HepG2 (cell line): ENCODE measurements around the gene CTBP1. TPM values are rescaled to one million over a fixed set of nuclear protein-coding genes. Genes with fewer than 3 reads are reported as not detected.

Experiments used
- ATAC-seq: fragments of 200-7000 bp; cut with Tn5 transposase; 3 replicates; pipeline ENCODE4 v1.9.1; 2020; ENCODE audit warnings: mild to moderate bottlenecking, moderate library complexity
- BruUV-seq: library from RNA; stranded (reverse); fragments of 400-500 nt; replicated peaks from 2 replicates; lab custom pipeline; 2021; lab: Mats Ljungman, UMichigan
- CTCF ChIA-PET: fragments of 300-600 bp; formaldehyde crosslinking; extraction: SDS; loops from one replicate; lab custom pipeline; 2021; ENCODE audit warnings: low total read pairs, inconsistent platforms, low intra/inter-chr PET ratio; lab: Yijun Ruan, JAX
- POLR2A ChIA-PET: fragments of 350-600 bp; sonication (Branson Sonifier 250); formaldehyde crosslinking; loops from one replicate; lab custom pipeline; 2020; ENCODE audit warnings: antibody characterized with exemption, inconsistent platforms; lab: Yijun Ruan, JAX
- DNase-seq: peaks from one replicate; pipeline ENCODE4 v3.0.0-alpha.2; 2015; ENCODE audit warnings: low spot score
- FAIRE-seq: peaks from 3 replicates; lab custom pipeline; 2011; peaks lifted over from hg19 to GRCh38; lab: Jason Lieb, UNC
- H2AFZ ChIP-seq: one replicate; pipeline ENCODE4 v1.6.1; 2011; ENCODE audit warnings: low read length, inconsistent platforms
- H3K27ac ChIP-seq: fragments of 300-600 bp; 3 replicates; pipeline ENCODE4 v1.8.0; 2011; ENCODE audit warnings: mixed run types, mild to moderate bottlenecking, mixed read lengths, low read length, inconsistent platforms; ENCODE audit not compliant: insufficient read depth; ENCODE audit errors: extremely low read length
- H3K27me3 ChIP-seq, 2 experiments: fragments of 200-600 bp in 1 of 2; 2 replicates in 1 of 2; 3 replicates in 1 of 2; pipeline versions ENCODE4 v1.6.0 to v1.8.0; 2011; ENCODE audit warnings: low read length in 2 of 2, mild to moderate bottlenecking in 2 of 2, moderate library complexity in 2 of 2, inconsistent platforms in 1 of 2; ENCODE audit not compliant: insufficient read depth in 2 of 2, control insufficient read depth in 1 of 2
- H3K36me3 ChIP-seq, 2 experiments: fragments of 200-600 bp in 1 of 2; replicated peaks in 1 of 2; 2 replicates in 1 of 2; 3 replicates in 1 of 2; pipeline versions ENCODE4 v1.5.1 to v1.8.0; 2011; ENCODE audit warnings: low read length in 2 of 2, inconsistent platforms in 1 of 2; ENCODE audit not compliant: insufficient read depth in 2 of 2, control insufficient read depth in 1 of 2
- H3K4me1 ChIP-seq: 2 replicates; pipeline ENCODE4 v1.5.1; 2012; ENCODE audit warnings: low read length, inconsistent platforms; ENCODE audit not compliant: insufficient read depth
- H3K4me2 ChIP-seq: 2 replicates; pipeline ENCODE4 v1.6.0; 2011; ENCODE audit warnings: low read depth, low read length, inconsistent platforms
- H3K4me3 ChIP-seq, 3 experiments: fragments of 200-600 bp in 1 of 3; sonication (generic), shearing (Covaris generic) in 1 of 3; replicated peaks in 1 of 3; 2 replicates each; pipeline ENCODE4 v1.5.1; 2011 to 2016; ENCODE audit warnings: low read length in 3 of 3, inconsistent platforms in 2 of 3, low read depth in 2 of 3, mild to moderate bottlenecking in 2 of 3, control low read depth in 1 of 3, mixed read lengths in 1 of 3; ENCODE audit not compliant: insufficient read depth in 1 of 3
- H3K79me2 ChIP-seq: one replicate; pipeline ENCODE4 v1.6.1; 2011; ENCODE audit warnings: low read length, inconsistent platforms; ENCODE audit not compliant: insufficient read depth
- H3K9ac ChIP-seq: 2 replicates; pipeline ENCODE4 v1.6.0; 2011; ENCODE audit warnings: mild to moderate bottlenecking, low read depth, low read length, inconsistent platforms; ENCODE audit not compliant: insufficient read depth
- H3K9me3 ChIP-seq: 2 replicates; pipeline ENCODE4 v1.5.1; 2012; ENCODE audit warnings: mild to moderate bottlenecking, low read length
- H4K20me1 ChIP-seq: 2 replicates; pipeline ENCODE4 v1.6.0; 2011; ENCODE audit warnings: inconsistent platforms, mild to moderate bottlenecking, low read length, moderate library complexity; ENCODE audit not compliant: insufficient read depth
- BCL6 ChIP-seq: IDR thresholded peaks from 2 replicates; pipeline ENCODE4 v1.6.1; 2016; ENCODE audit warnings: missing genetic modification reagents, missing compliant biosample characterization
- CTCF ChIP-seq: sonication (generic); formaldehyde crosslinking; IDR thresholded peaks from 2 replicates; pipeline ENCODE4 v1.5.0; 2020; ENCODE audit warnings: mild to moderate bottlenecking, missing genetic modification reagents, moderate library complexity
- MXD1 ChIP-seq: sonication (generic); formaldehyde crosslinking; IDR thresholded peaks from 2 replicates; pipeline ENCODE4 v1.4.0; 2020; ENCODE audit warnings: mild to moderate bottlenecking, missing genetic modification reagents
- MYC ChIP-seq: sonication (generic); formaldehyde crosslinking; IDR thresholded peaks from 2 replicates; pipeline ENCODE4 v1.9.0; 2021; ENCODE audit warnings: missing genetic modification reagents, borderline replicate concordance
- POGZ ChIP-seq: sonication (generic); formaldehyde crosslinking; IDR thresholded peaks from 2 replicates; pipeline ENCODE4 v1.4.0; 2020; ENCODE audit warnings: mild to moderate bottlenecking, missing genetic modification reagents
- SNAI1 ChIP-seq: sonication (generic); formaldehyde crosslinking; IDR thresholded peaks from 2 replicates; pipeline ENCODE4 v1.5.0; 2020; ENCODE audit warnings: mild to moderate bottlenecking, missing genetic modification reagents, borderline replicate concordance
- SOX6 ChIP-seq, 2 experiments: fragments of 450-650 bp in 1 of 2; sonication (generic) in 1 of 2; formaldehyde crosslinking in 1 of 2; IDR thresholded peaks; 2 replicates each; pipeline versions ENCODE4 v1.4.0 to v1.6.1; 2017 to 2020; ENCODE audit warnings: antibody characterized with exemption in 1 of 2, mild to moderate bottlenecking in 1 of 2, missing genetic modification reagents in 1 of 2
- TERF1 ChIP-seq: sonication (generic); formaldehyde crosslinking; IDR thresholded peaks from 2 replicates; pipeline ENCODE4 v1.8.0; 2022; ENCODE audit warnings: mild to moderate bottlenecking, missing genetic modification reagents, moderate library complexity
- ZBTB3 ChIP-seq: sonication (generic); formaldehyde crosslinking; IDR thresholded peaks from 2 replicates; pipeline ENCODE4 v1.4.0; 2020; ENCODE audit warnings: low read depth, mild to moderate bottlenecking, moderate library complexity, missing genetic modification reagents, borderline replicate concordance
- ZMAT3 ChIP-seq: sonication (generic); formaldehyde crosslinking; conservative IDR thresholded peaks from 2 replicates; pipeline ENCODE4 v1.7.0; 2021; ENCODE audit warnings: missing genetic modification reagents
- ZNF687 ChIP-seq: sonication (generic); formaldehyde crosslinking; IDR thresholded peaks from 2 replicates; pipeline ENCODE4 v1.5.1; 2020; ENCODE audit warnings: mild to moderate bottlenecking, missing genetic modification reagents, moderate library complexity
- ZNF709 ChIP-seq: sonication (generic); formaldehyde crosslinking; IDR thresholded peaks from 2 replicates; pipeline ENCODE4 v1.5.0; 2020; ENCODE audit warnings: mild to moderate bottlenecking, missing genetic modification reagents
- ZNF816 ChIP-seq: sonication (generic); formaldehyde crosslinking; IDR thresholded peaks from 2 replicates; pipeline ENCODE4 v1.8.0; 2022; ENCODE audit warnings: missing genetic modification reagents, mild to moderate bottlenecking, borderline replicate concordance
- WGBS: methylation state at CpG from one replicate; pipeline ENCODE4 v1.1.6; 2017; ENCODE audit warnings: low lambda C conversion rate; 5-methylcytosine and 5-hydroxymethylcytosine counted together
- in situ Hi-C: cut with HindIII; loops from 2 replicates; pipeline ENCODE4 v1.10.0; 2017; ENCODE audit warnings: low pct_unique_long_range_greater_than_20kb; ENCODE audit not compliant: extremely low pct_ligation_motif_present
- intact Hi-C: fragments of 100-400 bp; cut with micrococcal nuclease; formaldehyde crosslinking; loops from one replicate; pipeline ENCODE4 v1.10.0; 2022; ENCODE audit not compliant: unreplicated experiment
- polyA plus RNA-seq, 8 experiments: library from polyadenylated mRNA; depleted of rRNA in 3 of 8; stranded (reverse) in 7 of 8; unstranded in 1 of 8; fragments of >200 nt; fragmentation: Illumina TruSeq in 4 of 8; extraction: Trizol in 4 of 8; gene quantifications; 2 replicates each; pipeline versions ENCODE4 v1.2.1 to v1.2.3, GENCODE V29; 2011 to 2016; ENCODE audit warnings: low read depth in 4 of 8, missing spikeins in 1 of 8, mixed read lengths in 1 of 8; ENCODE audit not compliant: insufficient read depth in 1 of 8
- total RNA-seq, 5 experiments: library from RNA; depleted of rRNA; stranded (reverse); fragments of >200 nt; fragmentation: Illumina TruSeq; extraction: Trizol; gene quantifications; 2 replicates each; pipeline ENCODE4 v1.2.3, GENCODE V29; 2016; ENCODE audit warnings: low read depth in 1 of 5

The CTBP1 gene
- total and polyA plus RNA-seq, 2 of the 13 experiments (the other 11 are each of a cell fraction or from before 2014, with no cell fraction given), result 78.5 to 112 TPM

- BruUV-seq, result TSS peak; percentile 46
- DNase-seq (no peak), ATAC-seq (0 out of 3 replicates have a peak, but pooled peaks have one; percentile 0), FAIRE-seq (no peak)
- intact Hi-C loops (loop anchor here (2.0 kb wide), 1 partner anchor 77 kb away; the partner anchor contains the start of gene CTBP1), in situ Hi-C loops (loop anchor here (5.0 kb wide), 1 partner anchor 36 kb away; no protein-coding TSS in a partner anchor)
- ChIA-PET POLR2A (interaction anchor here (0.8 to 4.6 kb wide), 7 partner anchors 8 to 175 kb away, joined by 3 to 95 read pairs (median 6); partner anchors contain the start of genes CTBP1 and UVSSA), CTCF (no interaction called here)
- no peak overlapping the region for H2AFZ ChIP-seq
- peak overlapping the region; percentile 67 for H3K9ac ChIP-seq
- H4K20me1 ChIP-seq, result no peaks in the 10 kb centered on the region
- peaks cover 0 to 1% of the 10 kb centered on the region in 2 experiments; a peak in 1 of 5 replicates for H3K27me3 ChIP-seq
- no peaks in the 10 kb centered on the region for H3K79me2 ChIP-seq
- 81% methylated on average over 55 of the region's 88 CpGs for WGBS
- peaks cover 48% of the 10 kb centered on the region for H3K4me1 ChIP-seq
- H3K27ac ChIP-seq, result no peak overlapping the region
- H3K4me2 ChIP-seq, result peak overlapping the region; percentile 79
- no peaks in the 10 kb centered on the region for H3K9me3 ChIP-seq
- peak overlapping the region; percentile 64 to 83 (median 81) for H3K4me3 ChIP-seq
- H3K36me3 ChIP-seq, result peaks cover 3 to 9% of the 10 kb centered on the region in 2 experiments; a peak in 2 of 5 replicates
- TF ChIP-seq ZBTB3 (CRISPR knock-in tag), result no peak
- 0 out of 2 replicates have a peak, but pooled peaks have one; percentile 15 for TF ChIP-seq POGZ
- TF ChIP-seq ZNF816, result no peak
- TF ChIP-seq SNAI1 (CRISPR knock-in tag), result 0 out of 2 replicates have a peak, but pooled peaks have one; percentile 33
- TF ChIP-seq ZNF709 (CRISPR knock-in tag), result no peak
- TF ChIP-seq BCL6 (CRISPR knock-in tag), result no peak
- TF ChIP-seq MXD1, result peak; percentile 21; the same call in 1 of the 2 replicates
- 0 out of 2 replicates have a peak, but pooled peaks have one; percentile 14 for TF ChIP-seq MYC
- TF ChIP-seq CTCF (CRISPR knock-in tag), result 0 out of 2 replicates have a peak, but pooled peaks have one; percentile 4
- TF ChIP-seq TERF1 (CRISPR knock-in tag), result 0 out of 2 replicates have a peak, but pooled peaks have one; percentile 58
- no peak for TF ChIP-seq SOX6 (IDR thresholded peaks at IDR 0.05)
- TF ChIP-seq SOX6 (CRISPR knock-in tag; IDR thresholded peaks at IDR 0.05), result 0 out of 2 replicates have a peak, but pooled peaks have one; percentile 9
- TF ChIP-seq ZMAT3 (CRISPR knock-in tag), result 0 out of 2 replicates have a peak, but pooled peaks have one; percentile 11
- peak; percentile 61; the same call in 1 of the 2 replicates for TF ChIP-seq ZNF687 (CRISPR knock-in tag)
Observed at GRCh38 chr4:1171311-1172227, 77.4 kb downstream of the CTBP1 start.
